ENCODE data around the gene MCU. TPM values are rescaled to one million over a fixed set of nuclear protein-coding genes. Genes with fewer than 3 reads are reported as not detected.
A peak's percentile ranks its signal among the peaks of the same experiment; 100 is the strongest.

The MCU gene
- total and polyA plus RNA-seq, 2 experiments from 2014 or later: 14.9 to 22.8 TPM

DNA sequence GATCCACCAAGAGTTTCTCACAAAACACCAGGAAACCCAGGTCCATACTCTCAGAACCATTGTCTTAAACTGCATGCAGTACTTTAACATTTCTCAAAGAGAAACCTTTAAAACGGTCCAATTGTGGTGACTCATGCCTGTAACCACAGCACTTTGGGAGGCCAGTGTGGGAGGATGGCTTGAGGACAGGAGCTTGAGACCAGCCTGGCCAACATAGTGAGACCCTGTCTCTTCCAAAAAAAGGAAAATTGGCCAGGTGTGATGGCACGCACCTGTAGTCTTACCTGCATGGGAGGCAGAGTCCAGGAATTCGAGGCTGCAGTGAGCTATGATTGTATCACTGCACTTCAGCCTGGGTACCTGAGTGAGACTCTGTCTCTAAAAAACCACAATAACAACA lies 104.1 kb downstream of the MCU start:
- no peaks in the 10 kb centered on the region for H3K27me3 ChIP-seq
- H3K27ac ChIP-seq: no peak overlapping the region
- no peak overlapping the region for H3K4me3 ChIP-seq
- DNase-seq (ENCODE audit: low read depth in 1 of 2, low spot score in 1 of 2): peak in 1 of 2 donors; percentile 55
- H3K9me3 ChIP-seq (ENCODE audit: low read depth): no peaks in the 10 kb centered on the region
- H3K4me1 ChIP-seq (ENCODE audit: low read depth): peaks cover 22% of the 10 kb centered on the region
- H3K36me3 ChIP-seq: no peaks in the 10 kb centered on the region
- TF ChIP-seq, protein P1, sequence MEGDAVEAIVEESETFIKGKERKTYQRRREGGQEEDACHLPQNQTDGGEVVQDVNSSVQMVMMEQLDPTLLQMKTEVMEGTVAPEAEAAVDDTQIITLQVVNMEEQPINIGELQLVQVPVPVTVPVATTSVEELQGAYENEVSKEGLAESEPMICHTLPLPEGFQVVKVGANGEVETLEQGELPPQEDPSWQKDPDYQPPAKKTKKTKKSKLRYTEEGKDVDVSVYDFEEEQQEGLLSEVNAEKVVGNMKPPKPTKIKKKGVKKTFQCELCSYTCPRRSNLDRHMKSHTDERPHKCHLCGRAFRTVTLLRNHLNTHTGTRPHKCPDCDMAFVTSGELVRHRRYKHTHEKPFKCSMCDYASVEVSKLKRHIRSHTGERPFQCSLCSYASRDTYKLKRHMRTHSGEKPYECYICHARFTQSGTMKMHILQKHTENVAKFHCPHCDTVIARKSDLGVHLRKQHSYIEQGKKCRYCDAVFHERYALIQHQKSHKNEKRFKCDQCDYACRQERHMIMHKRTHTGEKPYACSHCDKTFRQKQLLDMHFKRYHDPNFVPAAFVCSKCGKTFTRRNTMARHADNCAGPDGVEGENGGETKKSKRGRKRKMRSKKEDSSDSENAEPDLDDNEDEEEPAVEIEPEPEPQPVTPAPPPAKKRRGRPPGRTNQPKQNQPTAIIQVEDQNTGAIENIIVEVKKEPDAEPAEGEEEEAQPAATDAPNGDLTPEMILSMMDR (IDR thresholded peaks at IDR 0.05; ENCODE audit: low read depth, low read length): no peak

DNA sequence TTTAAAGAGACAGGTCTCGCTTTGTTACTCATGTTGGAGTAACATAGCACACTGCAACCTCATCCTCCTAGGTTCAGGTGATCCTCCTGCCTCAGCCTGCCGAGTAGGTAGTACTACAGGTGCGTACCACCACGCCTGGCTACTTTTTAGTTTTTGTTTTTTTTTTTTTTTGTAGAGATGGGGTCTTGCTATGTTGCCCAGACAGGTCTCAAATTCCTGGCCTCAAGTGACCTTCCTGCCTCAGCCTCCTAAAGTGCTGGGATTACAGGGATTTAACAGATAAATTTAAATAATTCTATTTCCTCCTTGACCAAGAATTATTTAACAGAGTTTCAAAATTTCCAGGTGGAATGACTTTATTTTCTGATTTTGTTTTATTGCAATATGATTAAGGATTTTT lies 104.6 kb downstream of the MCU start:
- Histone ChIP-seq H3K4me3 (no peak overlapping the region), H3K4me1 (ENCODE audit: low read depth) (peaks cover 17% of the 10 kb centered on the region), H3K27ac (no peak overlapping the region), H3K27me3 (no peaks in the 10 kb centered on the region), H3K9me3 (ENCODE audit: low read depth) (no peaks in the 10 kb centered on the region), H3K36me3 (no peaks in the 10 kb centered on the region)
- no peak for DNase-seq (ENCODE audit: low read depth in 1 of 2, low spot score in 1 of 2)
- TF ChIP-seq, protein P1 (IDR thresholded peaks at IDR 0.05; ENCODE audit: low read depth, low read length): no peak

GRCh38 chr10:72800000-72800740 lies 108.2 kb downstream of the MCU start:
- H3K9me3 ChIP-seq (ENCODE audit: low read depth): no peaks in the 10 kb centered on the region
- no peaks in the 10 kb centered on the region for H3K27me3 ChIP-seq
- no peak overlapping the region for H3K4me3 ChIP-seq
- TF ChIP-seq, protein P1 (IDR thresholded peaks at IDR 0.05; ENCODE audit: low read depth, low read length): no peak
- no peaks in the 10 kb centered on the region for H3K4me1 ChIP-seq (ENCODE audit: low read depth)
- DNase-seq (ENCODE audit: low read depth in 1 of 2, low spot score in 1 of 2): peak in 1 of 2 donors; percentile 65
- no peaks in the 10 kb centered on the region for H3K36me3 ChIP-seq
- no peak overlapping the region for H3K27ac ChIP-seq

- no peaks in the 10 kb centered on the region for H3K36me3 ChIP-seq
- no peak for DNase-seq (ENCODE audit: low read depth in 1 of 2, low spot score in 1 of 2)
- H3K27me3 ChIP-seq: no peaks in the 10 kb centered on the region
- TF ChIP-seq, protein P1 (IDR thresholded peaks at IDR 0.05; ENCODE audit: low read depth, low read length): no peak
- H3K4me3 ChIP-seq: no peak overlapping the region
- no peak overlapping the region for H3K27ac ChIP-seq
- H3K4me1 ChIP-seq (ENCODE audit: low read depth): no peaks in the 10 kb centered on the region
- H3K9me3 ChIP-seq (ENCODE audit: low read depth): no peaks in the 10 kb centered on the region
Observed at GRCh38 chr10:72800741-72801092, 108.8 kb downstream of the MCU start.

- no peak for DNase-seq (ENCODE audit: low read depth in 1 of 2, low spot score in 1 of 2)
- Histone ChIP-seq H3K4me3 (no peak overlapping the region), H3K27ac (no peak overlapping the region), H3K9me3 (ENCODE audit: low read depth) (no peaks in the 10 kb centered on the region), H3K36me3 (no peaks in the 10 kb centered on the region), H3K27me3 (no peaks in the 10 kb centered on the region), H3K4me1 (ENCODE audit: low read depth) (no peaks in the 10 kb centered on the region)
- TF ChIP-seq, protein P1 (IDR thresholded peaks at IDR 0.05; ENCODE audit: low read depth, low read length): no peak
Observed at GRCh38 chr10:72801263-72801868, 109.4 kb downstream of the MCU start.
